Esophagus squamous epithelium (tissue), 5 donors: ENCODE measurements around the gene RASA3. TPM values are rescaled to one million over a fixed set of nuclear protein-coding genes. Genes with fewer than 3 reads are reported as not detected.
A peak's percentile ranks its signal among the peaks of the same experiment; 100 is the strongest.

ENCODE experiments used
- DNase-seq: peaks from one replicate; lab custom pipeline; 2025; lab: John Stamatoyannopoulos, UW
- H3K27ac ChIP-seq, 4 donors: fragments of 200-600 bp; sonication (generic); one replicate each; pipeline ENCODE4 v1.5.1; 2016 to 2019; ENCODE audit warnings: mild to moderate bottlenecking in 1 of 4
- H3K27me3 ChIP-seq, 4 donors: fragments of 200-600 bp; sonication (generic); 1 replicate in 3 of 4; 2 replicates in 1 of 4; pipeline versions ENCODE4 v1.5.1 to v1.6.0; 2017 to 2021; ENCODE audit warnings: antibody characterized with exemption in 1 of 4
- H3K36me3 ChIP-seq, 3 donors: fragments of 200-600 bp; sonication (generic); one replicate each; pipeline ENCODE4 v1.5.1; 2016 to 2019
- H3K4me1 ChIP-seq, 3 donors: fragments of 200-600 bp; sonication (generic); one replicate each; pipeline ENCODE4 v1.5.1; 2017 to 2019
- H3K4me3 ChIP-seq, 4 donors: fragments of 200-600 bp; sonication (generic); 1 replicate in 3 of 4; 2 replicates in 1 of 4; pipeline ENCODE4 v1.5.1; 2016 to 2019; ENCODE audit warnings: mild to moderate bottlenecking in 2 of 4, moderate library complexity in 1 of 4
- H3K9me3 ChIP-seq, 3 donors: fragments of 200-600 bp; sonication (generic); one replicate each; pipeline ENCODE4 v1.5.1; 2016 to 2019
- POLR2A ChIP-seq, 4 donors: fragments of 450-650 bp; IDR thresholded peaks; one replicate each; pipeline ENCODE4 v1.6.1; 2017; ENCODE audit warnings: antibody characterized with exemption in 4 of 4, mild to moderate bottlenecking in 4 of 4, moderate library complexity in 3 of 4
- WGBS, 2 donors: methylation state at CpG; one replicate each; pipeline ENCODE4 v1.1.5; 2018; 5-methylcytosine and 5-hydroxymethylcytosine counted together
- intact Hi-C: fragments of 100-400 bp; cut with DNase I; formaldehyde crosslinking; loops from one replicate; pipeline ENCODE4 v1.15.0; 2022
- total RNA-seq, 4 donors: library from RNA; depleted of rRNA; stranded (reverse); fragments of >200 nt; gene quantifications; one replicate each; pipeline ENCODE4 v1.1.0, GENCODE V29; 2016
- TF ChIP-seq, protein P1 (sequence below), 6 experiments: fragments of 450-650 bp in 4 of 6; fragments of 200-600 bp in 2 of 6; sonication (generic) in 2 of 6; IDR thresholded peaks; one replicate each; pipeline ENCODE4 v1.5.1; 2016 to 2019; ENCODE audit warnings: antibody characterized with exemption in 6 of 6, mild to moderate bottlenecking in 4 of 6, moderate library complexity in 4 of 6
- donor health status: DM: yes; HTN: yes; CAD: no.

RASA3 gene
- total RNA-seq, 4 donors from 2014 or later = 1.4 to 8.8 (median 3.1) TPM

DNA sequence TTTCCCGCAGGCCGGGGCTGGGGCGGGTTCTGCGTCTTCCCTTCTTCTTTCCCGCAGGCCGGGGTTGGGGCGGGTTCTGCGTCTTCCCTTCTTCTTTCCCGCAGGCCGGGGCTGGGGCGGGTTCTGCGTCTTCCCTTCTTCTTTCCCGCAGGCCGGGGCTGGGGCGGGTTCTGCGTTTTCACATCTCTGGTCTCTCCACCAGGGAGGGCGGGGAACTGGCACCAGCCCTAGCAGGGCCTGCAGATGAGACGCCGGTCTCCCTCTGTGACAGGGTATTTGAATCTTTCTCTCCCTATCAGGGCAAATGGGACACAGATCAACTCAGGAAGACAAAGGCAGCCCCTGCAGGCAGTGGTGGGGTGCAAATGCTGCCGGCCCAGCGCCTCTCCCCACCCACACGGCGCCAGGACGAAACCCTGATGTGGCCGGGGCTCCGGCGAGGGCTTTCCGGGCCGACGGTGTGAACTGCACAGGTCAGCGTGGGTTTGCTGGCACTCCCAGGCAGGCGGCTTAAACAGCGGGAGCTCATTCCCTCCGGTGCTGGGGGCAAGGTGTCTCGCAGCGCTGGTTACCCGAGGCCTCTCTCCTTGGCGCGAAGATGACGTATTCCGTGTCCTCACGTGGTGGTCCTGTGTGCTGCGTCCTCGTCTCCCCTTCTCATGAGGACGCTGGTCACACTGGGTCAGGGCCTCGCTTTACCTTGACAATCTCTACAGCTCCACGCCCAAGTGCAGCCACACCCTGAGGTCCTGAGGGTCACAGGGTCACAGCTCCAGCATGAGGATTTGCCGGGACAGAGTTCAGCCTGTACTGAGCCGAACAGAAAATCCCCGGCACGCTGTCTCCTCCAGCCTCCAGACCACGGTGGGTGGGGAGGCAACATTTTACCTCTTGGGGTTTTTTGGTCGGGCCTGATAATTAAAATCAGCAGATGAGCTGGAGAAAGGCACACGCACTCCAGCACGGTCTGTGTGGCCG, 157.8 kb downstream of the RASA3 start:
- Histone ChIP-seq H3K27ac (no peak overlapping the region), H3K36me3 (peaks cover 0 to 44% (median 0%) of the 10 kb centered on the region in 3 donors), H3K9me3 (no peaks in the 10 kb centered on the region), H3K4me1 (peaks cover 8 to 29% (median 12%) of the 10 kb centered on the region in 3 donors), H3K4me3 (no peak overlapping the region), H3K27me3 (no peaks in the 10 kb centered on the region)
- TF ChIP-seq POLR2A (IDR thresholded peaks at IDR 0.05) = no peak
- TF ChIP-seq, protein P1, sequence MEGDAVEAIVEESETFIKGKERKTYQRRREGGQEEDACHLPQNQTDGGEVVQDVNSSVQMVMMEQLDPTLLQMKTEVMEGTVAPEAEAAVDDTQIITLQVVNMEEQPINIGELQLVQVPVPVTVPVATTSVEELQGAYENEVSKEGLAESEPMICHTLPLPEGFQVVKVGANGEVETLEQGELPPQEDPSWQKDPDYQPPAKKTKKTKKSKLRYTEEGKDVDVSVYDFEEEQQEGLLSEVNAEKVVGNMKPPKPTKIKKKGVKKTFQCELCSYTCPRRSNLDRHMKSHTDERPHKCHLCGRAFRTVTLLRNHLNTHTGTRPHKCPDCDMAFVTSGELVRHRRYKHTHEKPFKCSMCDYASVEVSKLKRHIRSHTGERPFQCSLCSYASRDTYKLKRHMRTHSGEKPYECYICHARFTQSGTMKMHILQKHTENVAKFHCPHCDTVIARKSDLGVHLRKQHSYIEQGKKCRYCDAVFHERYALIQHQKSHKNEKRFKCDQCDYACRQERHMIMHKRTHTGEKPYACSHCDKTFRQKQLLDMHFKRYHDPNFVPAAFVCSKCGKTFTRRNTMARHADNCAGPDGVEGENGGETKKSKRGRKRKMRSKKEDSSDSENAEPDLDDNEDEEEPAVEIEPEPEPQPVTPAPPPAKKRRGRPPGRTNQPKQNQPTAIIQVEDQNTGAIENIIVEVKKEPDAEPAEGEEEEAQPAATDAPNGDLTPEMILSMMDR (IDR thresholded peaks at IDR 0.05) = no peak
- intact Hi-C loops = no loop called here
- 96% methylated on average over 24 of the region's 56 CpGs; no CpG with 5 or more reads in 1 of the 2 donors for WGBS, 2 donors
- DNase-seq = no peak

DNA sequence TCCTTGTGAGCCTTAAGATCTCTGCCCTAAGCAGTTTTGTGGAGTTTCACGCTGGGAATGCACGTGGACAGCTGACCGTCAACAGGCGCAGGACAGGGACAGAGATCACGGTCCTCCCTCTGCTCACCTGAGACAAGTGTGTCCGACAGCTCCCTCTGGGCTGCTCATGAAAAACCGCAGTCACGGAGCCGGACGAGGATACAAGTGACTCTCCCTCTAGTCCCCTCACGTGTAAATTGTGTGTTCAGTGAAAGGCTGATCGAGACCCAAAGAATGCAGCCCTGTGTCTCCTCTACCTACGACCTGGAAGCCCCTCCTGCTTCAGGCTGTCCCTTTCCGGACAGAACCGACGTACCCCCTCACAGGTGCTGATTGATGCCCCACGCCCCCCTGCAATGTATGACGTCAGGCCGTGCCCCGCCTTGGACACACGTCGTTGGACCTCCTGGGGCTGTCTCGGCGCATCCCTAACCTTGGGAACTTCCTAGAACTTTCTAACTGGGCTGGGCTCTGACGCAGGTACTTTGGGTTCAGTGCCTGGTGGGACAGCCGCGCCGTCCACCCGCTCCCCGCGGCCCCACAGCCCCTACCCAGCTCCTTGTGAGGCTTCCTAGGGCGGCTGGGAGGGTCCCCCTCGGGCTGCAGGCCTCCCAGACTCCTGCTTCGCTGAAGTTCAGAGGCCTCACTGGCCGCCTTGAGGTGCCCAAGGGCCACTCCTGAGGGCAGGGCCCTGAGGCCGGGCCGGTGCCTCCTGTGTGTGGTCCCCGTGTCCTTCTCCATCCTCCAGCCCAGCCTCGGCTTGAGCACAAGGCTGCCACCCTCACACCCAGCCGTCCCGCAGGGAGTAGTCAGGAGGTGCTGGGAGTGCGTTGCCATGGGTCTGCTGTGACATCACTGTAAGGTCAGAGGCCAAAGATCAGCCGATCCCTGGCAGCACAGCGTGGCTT, 158.9 kb downstream of the RASA3 start, which contains the start of gene C13orf46:
Gene C13orf46 (minus strand): TSS at position 859 of the 947 bp plus-strand sequence. CDS start 79 bp downstream, at position 780.
- no peak for DNase-seq
- TF ChIP-seq POLR2A (IDR thresholded peaks at IDR 0.05) = no peak
- TF ChIP-seq, protein P1 (IDR thresholded peaks at IDR 0.05) = no peak
- intact Hi-C loops = no loop called here
- WGBS, 2 donors = 87 to 88% methylated on average over 12 to 28 of the region's 44 CpGs
- H3K9me3 ChIP-seq = no peaks in the 10 kb centered on the region
- H3K36me3 ChIP-seq = peaks cover 0 to 33% (median 0%) of the 10 kb centered on the region in 3 donors
- peaks cover 8 to 30% (median 12%) of the 10 kb centered on the region in 3 donors for H3K4me1 ChIP-seq
- H3K27me3 ChIP-seq = no peaks in the 10 kb centered on the region
- no peak within 1 kb of the TSS for H3K4me3 ChIP-seq
- H3K27ac ChIP-seq = no peak within 1 kb of the TSS

DNA sequence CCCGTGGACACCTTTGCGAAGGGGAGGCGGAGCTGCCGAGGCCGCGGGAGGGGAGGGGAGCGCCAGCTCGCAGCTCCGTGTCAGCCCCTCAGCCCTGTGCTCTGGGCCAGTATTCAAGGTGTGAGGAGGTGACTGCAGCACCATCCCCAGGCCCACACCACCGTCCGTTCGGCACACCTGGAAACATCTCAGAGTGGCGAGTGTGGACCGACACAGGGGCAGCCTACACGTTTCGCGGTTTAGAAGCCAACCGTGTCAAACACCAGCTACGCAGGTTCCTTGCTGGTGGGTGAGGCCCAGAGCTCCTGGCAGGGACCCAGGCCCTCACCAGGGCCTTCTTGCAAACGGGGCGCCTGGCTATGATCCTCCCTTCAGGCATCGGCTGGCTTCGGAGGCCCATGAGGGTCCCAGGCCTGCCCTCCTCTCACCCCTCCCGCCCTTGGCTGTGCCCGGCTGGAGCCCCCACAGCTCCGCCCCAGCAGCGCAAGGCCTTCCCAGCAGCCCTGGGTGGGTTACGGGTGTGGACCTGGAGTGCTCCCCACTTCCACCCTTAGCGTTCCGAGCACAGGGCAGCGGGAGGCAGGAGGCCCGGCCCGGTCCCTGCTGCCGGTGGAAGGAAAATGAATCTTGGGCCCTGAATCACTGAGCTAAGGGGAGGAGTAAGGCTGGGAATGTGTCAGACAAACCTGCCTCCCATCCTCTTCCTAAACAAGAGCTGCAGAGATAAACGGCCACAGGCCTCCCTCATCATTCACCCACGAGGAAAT, 159.8 kb downstream of the RASA3 start:
- Histone ChIP-seq H3K36me3 (peaks cover 0 to 25% (median 0%) of the 10 kb centered on the region in 3 donors), H3K4me1 (peaks cover 8 to 30% (median 12%) of the 10 kb centered on the region in 3 donors), H3K4me3 (no peak overlapping the region), H3K27me3 (no peaks in the 10 kb centered on the region), H3K27ac (no peak overlapping the region), H3K9me3 (no peaks in the 10 kb centered on the region)
- TF ChIP-seq POLR2A (IDR thresholded peaks at IDR 0.05) = no peak
- TF ChIP-seq, protein P1 (IDR thresholded peaks at IDR 0.05) = no peak
- DNase-seq = no peak
- 80 to 89% methylated on average over 14 to 18 of the region's 36 CpGs for WGBS, 2 donors
- intact Hi-C loops = no loop called here

DNA sequence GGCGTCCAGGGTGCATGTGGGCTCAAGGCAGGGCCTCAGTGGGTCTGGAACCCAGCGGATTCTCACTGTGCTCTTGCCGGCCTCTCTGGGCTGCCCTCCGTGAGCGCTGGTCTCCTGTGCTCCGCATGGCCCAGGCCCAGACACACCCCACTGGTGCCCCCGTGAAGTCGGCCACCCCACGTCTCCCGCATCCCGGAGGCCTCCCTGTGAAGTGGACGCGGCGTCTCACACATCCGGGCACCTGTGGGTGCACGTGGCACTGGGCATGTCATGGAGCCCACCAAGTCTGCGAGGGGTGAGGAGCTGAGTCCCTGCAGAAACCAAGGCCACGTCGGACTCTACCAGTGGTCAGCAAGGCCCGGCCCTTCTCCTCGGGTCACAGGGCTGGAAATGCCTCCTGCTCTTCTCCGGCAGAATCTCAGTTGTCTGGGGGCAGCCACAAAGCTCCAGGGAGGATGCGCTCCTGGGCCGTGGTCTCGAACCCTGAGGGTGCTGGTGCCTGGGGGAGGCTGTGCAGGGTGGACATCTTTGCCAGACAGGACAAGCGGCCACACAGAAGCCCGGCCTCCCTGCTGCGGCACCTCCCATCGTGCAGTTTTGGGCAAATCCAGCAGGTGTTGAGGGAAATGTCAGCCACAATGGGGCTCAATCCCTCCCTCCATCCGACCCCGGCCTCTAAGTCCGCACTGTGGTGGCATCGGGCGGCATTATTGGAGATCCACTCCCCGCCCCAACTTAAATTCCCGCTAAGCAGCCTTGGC, 160.8 kb downstream of the RASA3 start:
- no peak overlapping the region for H3K4me3 ChIP-seq
- TF ChIP-seq, protein P1 (IDR thresholded peaks at IDR 0.05) = no peak
- TF ChIP-seq POLR2A (IDR thresholded peaks at IDR 0.05) = no peak
- WGBS, 2 donors = 95 to 96% methylated on average over 6 to 7 of the region's 36 CpGs
- peaks cover 0 to 18% (median 0%) of the 10 kb centered on the region in 3 donors for H3K36me3 ChIP-seq
- no peak for DNase-seq
- H3K4me1 ChIP-seq = peaks cover 8 to 24% (median 12%) of the 10 kb centered on the region in 3 donors
- H3K9me3 ChIP-seq = no peaks in the 10 kb centered on the region
- peak overlapping the region in 3 of 4 donors; percentile 41 to 65 (median 46) for H3K27ac ChIP-seq
- H3K27me3 ChIP-seq = no peaks in the 10 kb centered on the region
- intact Hi-C loops = no loop called here
